Fibroblast of skin of abdomen (primary cell): ENCODE measurements around the gene RBMS3.
"Not testable (repeated sequence)": the region's sequence is repeated elsewhere in the genome, so short reads cannot be mapped to it uniquely, and the experiment has no call there.

Source experiments
- DNase-seq: peaks from one replicate; pipeline ENCODE4 v3.0.0-alpha.2; 2013

The RBMS3 gene

GRCh38 chr3:29312395-29312794 lies 31.5 kb downstream of the RBMS3 start:
- no peak for DNase-seq

GRCh38 chr3:29312960-29313452 lies 32.1 kb downstream of the RBMS3 start:
- DNase-seq = peak; percentile 95

GRCh38 chr3:29313981-29314726 lies 33.3 kb downstream of the RBMS3 start:
- no peak for DNase-seq

GRCh38 chr3:29314727-29315088 lies 33.8 kb downstream of the RBMS3 start:
- DNase-seq = no peak

- DNase-seq = no peak
Measured at GRCh38 chr3:29317659-29318173, 36.8 kb downstream of the RBMS3 start.

GRCh38 chr3:29318251-29318650 lies 37.4 kb downstream of the RBMS3 start:
- no peak for DNase-seq

- DNase-seq = no peak
Measured at GRCh38 chr3:29319262-29319661, 38.4 kb downstream of the RBMS3 start.

- DNase-seq = no peak
Measured at GRCh38 chr3:29319798-29320197, 38.9 kb downstream of the RBMS3 start.

- no peak for DNase-seq
Measured at GRCh38 chr3:29322586-29322985, 41.7 kb downstream of the RBMS3 start.

GRCh38 chr3:29324180-29324651 lies 43.3 kb downstream of the RBMS3 start:
- DNase-seq = peak; percentile 55

- DNase-seq = not testable (repeated sequence)
Measured at GRCh38 chr3:29326540-29326939, 45.7 kb downstream of the RBMS3 start.

GRCh38 chr3:29329986-29330890 lies 49.4 kb downstream of the RBMS3 start:
- no peak for DNase-seq

GRCh38 chr3:29331035-29331434 lies 50.2 kb downstream of the RBMS3 start:
- DNase-seq = no peak

GRCh38 chr3:29331456-29332194 lies 50.8 kb downstream of the RBMS3 start:
- DNase-seq = no peak

GRCh38 chr3:29332195-29332637 lies 51.3 kb downstream of the RBMS3 start:
- no peak for DNase-seq

- peak; percentile 65 for DNase-seq
Measured at GRCh38 chr3:29333576-29333975, 52.7 kb downstream of the RBMS3 start.

- peak; percentile 35 for DNase-seq
Measured at GRCh38 chr3:29334706-29335105, 53.8 kb downstream of the RBMS3 start.

GRCh38 chr3:29335438-29335837 lies 54.6 kb downstream of the RBMS3 start:
- DNase-seq = peak; percentile 99

- peak; percentile 52 for DNase-seq
Measured at GRCh38 chr3:29335943-29336342, 55.1 kb downstream of the RBMS3 start.

GRCh38 chr3:29337565-29337964 lies 56.7 kb downstream of the RBMS3 start:
- no peak for DNase-seq

- no peak for DNase-seq
Measured at GRCh38 chr3:29338377-29338776, 57.5 kb downstream of the RBMS3 start.
